H9 (cell line): ENCODE measurements around the gene RMI2. TPM values are rescaled to one million over a fixed set of nuclear protein-coding genes. Genes with fewer than 3 reads are reported as not detected.

ENCODE experiments used
- DNase-seq: peaks from one replicate; pipeline ENCODE4 v3.0.0-alpha.2; 2017
- H2AFZ ChIP-seq: one replicate; pipeline ENCODE4 v1.6.1; 2013; ENCODE audit warnings: mild to moderate bottlenecking, low read length, control low read depth, moderate library complexity
- H2AK5ac ChIP-seq: 2 replicates; pipeline ENCODE4 v1.6.1; 2013; ENCODE audit warnings: low read length, control low read depth, mixed read lengths; ENCODE audit not compliant: insufficient read length
- H2BK120ac ChIP-seq: one replicate; pipeline ENCODE4 v1.6.1; 2013; ENCODE audit warnings: low read depth, mild to moderate bottlenecking, low read length, control low read depth, inconsistent platforms; ENCODE audit not compliant: poor library complexity, severe bottlenecking
- H2BK12ac ChIP-seq: 2 replicates; pipeline ENCODE4 v1.6.1; 2013; ENCODE audit warnings: low read length, control low read depth, mixed read lengths, low read depth; ENCODE audit not compliant: insufficient read length
- H2BK15ac ChIP-seq: 2 replicates; pipeline ENCODE4 v1.6.1; 2013; ENCODE audit warnings: low read depth, low read length, control low read depth
- H2BK20ac ChIP-seq: one replicate; pipeline ENCODE4 v1.6.1; 2013; ENCODE audit warnings: low read depth, mild to moderate bottlenecking, low read length, control low read depth, inconsistent platforms; ENCODE audit not compliant: poor library complexity, severe bottlenecking
- H2BK5ac ChIP-seq: 2 replicates; pipeline ENCODE4 v1.6.1; 2013; ENCODE audit warnings: low read length, control low read depth, mixed read lengths; ENCODE audit not compliant: insufficient read length
- H3K14ac ChIP-seq: 2 replicates; pipeline ENCODE4 v1.6.1; 2013; ENCODE audit warnings: low read length, control low read depth; ENCODE audit not compliant: insufficient read depth
- H3K18ac ChIP-seq: 2 replicates; pipeline ENCODE4 v1.6.1; 2013; ENCODE audit warnings: low read depth, mild to moderate bottlenecking, mixed read lengths, low read length, control low read depth; ENCODE audit not compliant: insufficient read length
- H3K23ac ChIP-seq: 2 replicates; pipeline ENCODE4 v1.6.1; 2013; ENCODE audit warnings: low read length, control low read depth, mixed read lengths, low read depth; ENCODE audit not compliant: insufficient read length
- H3K23me2 ChIP-seq: 2 replicates; pipeline ENCODE4 v1.6.1; 2013; ENCODE audit warnings: low read depth, mild to moderate bottlenecking, mixed read lengths, low read length, control low read depth; ENCODE audit not compliant: insufficient read length, poor library complexity, severe bottlenecking
- H3K27ac ChIP-seq: 2 replicates; pipeline ENCODE4 v1.5.1; 2013; ENCODE audit warnings: low read length, control low read depth, mixed read lengths, low read depth; ENCODE audit not compliant: insufficient read length
- H3K27me3 ChIP-seq: 2 replicates; pipeline ENCODE4 v1.6.1; 2013; ENCODE audit warnings: low read length, control low read depth, inconsistent platforms; ENCODE audit not compliant: insufficient read depth
- H3K4ac ChIP-seq: 2 replicates; pipeline ENCODE4 v1.6.1; 2013; ENCODE audit warnings: low read depth, mild to moderate bottlenecking, control low read depth, inconsistent platforms, low read length, moderate library complexity
- H3K4me1 ChIP-seq: 2 replicates; pipeline ENCODE4 v1.6.1; 2013; ENCODE audit warnings: low read length, control low read depth, inconsistent platforms; ENCODE audit not compliant: insufficient read depth
- H3K4me2 ChIP-seq: 2 replicates; pipeline ENCODE4 v1.6.1; 2013; ENCODE audit warnings: low read length, control low read depth, mixed read lengths; ENCODE audit not compliant: insufficient read length, insufficient read depth
- H3K56ac ChIP-seq: 2 replicates; pipeline ENCODE4 v1.6.1; 2013; ENCODE audit warnings: low read depth, mild to moderate bottlenecking, mixed read lengths, low read length, control low read depth; ENCODE audit not compliant: insufficient read length
- H3K79me1 ChIP-seq: 2 replicates; pipeline ENCODE4 v1.6.1; 2013; ENCODE audit warnings: low read depth, mild to moderate bottlenecking, moderate library complexity, low read length, control low read depth, inconsistent platforms; ENCODE audit not compliant: insufficient read depth, poor library complexity, severe bottlenecking
- H3K79me2 ChIP-seq: 2 replicates; pipeline ENCODE4 v1.6.1; 2013; ENCODE audit warnings: low read length, control low read depth, inconsistent platforms; ENCODE audit not compliant: insufficient read depth
- H3K9ac ChIP-seq: 2 replicates; pipeline ENCODE4 v1.6.1; 2013; ENCODE audit warnings: low read length, control low read depth, mixed read lengths; ENCODE audit not compliant: insufficient read length; ENCODE audit errors: extremely low read depth
- H3K9me3 ChIP-seq: one replicate; pipeline ENCODE4 v1.6.1; 2013; ENCODE audit warnings: low read depth, low read length, inconsistent platforms; ENCODE audit not compliant: control insufficient read depth
- H3T11ph ChIP-seq: one replicate; pipeline ENCODE4 v1.6.1; 2013; ENCODE audit warnings: mild to moderate bottlenecking, low read length, control low read depth, inconsistent platforms
- H4K20me1 ChIP-seq: one replicate; pipeline ENCODE4 v1.6.1; 2013; ENCODE audit not compliant: control insufficient read depth, insufficient read length, insufficient read depth
- H4K5ac ChIP-seq: 2 replicates; pipeline ENCODE4 v1.6.1; 2013; ENCODE audit warnings: low read depth, mild to moderate bottlenecking, mixed read lengths, low read length, control low read depth; ENCODE audit not compliant: insufficient read length
- H4K8ac ChIP-seq: replicated peaks from 2 replicates; pipeline ENCODE4 v1.6.1; 2013; ENCODE audit warnings: low read length, control low read depth, mixed read lengths, low read depth; ENCODE audit not compliant: insufficient read length
- H4K91ac ChIP-seq: 2 replicates; pipeline ENCODE4 v1.6.1; 2013; ENCODE audit warnings: low read depth, mild to moderate bottlenecking, moderate library complexity, mixed read lengths, low read length, control low read depth; ENCODE audit not compliant: insufficient read length
- H3K27ac Mint-ChIP-seq, 3 experiments: 2 replicates in 2 of 3; 3 replicates in 1 of 3; pipeline ENCODE4 v1.8.0; 2020 to 2021; ENCODE audit warnings: mixed read lengths in 3 of 3, mild to moderate bottlenecking in 1 of 3, moderate library complexity in 1 of 3
- H3K27me3 Mint-ChIP-seq: 2 replicates; pipeline ENCODE4 v1.8.0; 2021; ENCODE audit warnings: low read depth, mild to moderate bottlenecking, moderate library complexity, mixed read lengths
- H3K36me3 Mint-ChIP-seq, 3 experiments: 2 replicates in 2 of 3; 3 replicates in 1 of 3; pipeline ENCODE4 v1.8.0; 2020 to 2021; ENCODE audit warnings: low read depth in 3 of 3, mixed read lengths in 3 of 3; ENCODE audit not compliant: insufficient read depth in 1 of 3
- H3K4me1 Mint-ChIP-seq, 2 experiments: 2 replicates each; pipeline ENCODE4 v1.8.0; 2020; ENCODE audit warnings: mixed read lengths in 2 of 2
- H3K4me3 Mint-ChIP-seq, 2 experiments: 2 replicates in 1 of 2; 3 replicates in 1 of 2; pipeline ENCODE4 v1.8.0; 2020 to 2021; ENCODE audit warnings: mild to moderate bottlenecking in 2 of 2, mixed read lengths in 2 of 2, moderate library complexity in 1 of 2
- H3K9me3 Mint-ChIP-seq, 2 experiments: 2 replicates in 1 of 2; 3 replicates in 1 of 2; pipeline ENCODE4 v1.8.0; 2020; ENCODE audit warnings: mild to moderate bottlenecking in 2 of 2, mixed read lengths in 2 of 2, moderate library complexity in 1 of 2
- WGBS: extraction: QIAGEN DNeasy Blood & Tissue Kit; methylation state at CpG from one replicate; pipeline ENCODE4 v1.1.7; 2013; ENCODE audit warnings: missing lambda C conversion rate, low lambda C conversion rate, mixed read lengths; ENCODE audit not compliant: insufficient read length; ENCODE audit errors: extremely low coverage; 5-methylcytosine and 5-hydroxymethylcytosine counted together
- total RNA-seq: library from RNA; stranded (reverse); gene quantifications from 2 replicates; pipeline ENCODE4 v1.2.1, GENCODE V29; 2021
- TF ChIP-seq, protein P1 (sequence below): fragments of 200-600 bp; sonication (generic); conservative IDR thresholded peaks from 3 replicates; pipeline ENCODE4 v1.8.0; 2021; ENCODE audit warnings: antibody characterized with exemption, mild to moderate bottlenecking

RMI2 gene
- total RNA-seq, 1 experiment from 2014 or later = 57.6 TPM

DNA sequence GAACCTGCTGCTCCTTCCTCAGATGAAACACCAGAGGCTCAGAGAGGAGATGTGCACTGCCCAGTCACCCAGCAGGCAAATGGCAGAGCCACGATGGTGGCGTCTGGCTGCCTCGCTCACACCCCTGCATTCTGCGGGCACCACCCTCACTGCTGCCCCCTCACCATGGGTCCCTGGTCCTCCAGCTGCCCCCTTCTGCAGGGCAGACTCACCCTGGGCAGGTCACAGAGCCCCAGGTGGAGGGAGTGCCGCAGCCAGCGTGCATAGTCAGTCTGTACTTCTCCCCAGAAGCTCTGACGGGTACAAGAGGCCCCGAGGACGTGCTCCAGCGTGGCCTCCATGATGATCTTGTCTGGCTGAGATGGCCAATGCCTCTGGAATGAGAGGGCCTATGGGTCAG is 52.9 kb downstream of the RMI2 start:
- Histone ChIP-seq H3K9me3 (no peaks in the 10 kb centered on the region), H3K18ac (no peak overlapping the region), H3K79me1 (no peaks in the 10 kb centered on the region), H4K20me1 (no peaks in the 10 kb centered on the region), H4K5ac (no peak overlapping the region), H4K91ac (no peak overlapping the region), H3K4me1 (no peaks in the 10 kb centered on the region), H2AFZ (no peak overlapping the region), H3K23ac (no peak overlapping the region), H3K4ac (no peak overlapping the region), H3K79me2 (no peaks in the 10 kb centered on the region), H2BK15ac (no peak overlapping the region), H3K14ac (no peak overlapping the region; the same call in 1 of the 2 replicates), H3K27ac (no peak overlapping the region), H3K27me3 (no peaks in the 10 kb centered on the region), H3K56ac (no peak overlapping the region), H4K8ac (no peak overlapping the region), H2AK5ac (no peak overlapping the region), H2BK5ac (no peak overlapping the region), H3K4me2 (no peak overlapping the region), H3T11ph (no peak overlapping the region), H2BK120ac (no peak overlapping the region), H3K23me2 (peaks cover 3% of the 10 kb centered on the region), H2BK20ac (no peak overlapping the region), H3K9ac (no peak overlapping the region), H2BK12ac (no peak overlapping the region)
- TF ChIP-seq, protein P1, sequence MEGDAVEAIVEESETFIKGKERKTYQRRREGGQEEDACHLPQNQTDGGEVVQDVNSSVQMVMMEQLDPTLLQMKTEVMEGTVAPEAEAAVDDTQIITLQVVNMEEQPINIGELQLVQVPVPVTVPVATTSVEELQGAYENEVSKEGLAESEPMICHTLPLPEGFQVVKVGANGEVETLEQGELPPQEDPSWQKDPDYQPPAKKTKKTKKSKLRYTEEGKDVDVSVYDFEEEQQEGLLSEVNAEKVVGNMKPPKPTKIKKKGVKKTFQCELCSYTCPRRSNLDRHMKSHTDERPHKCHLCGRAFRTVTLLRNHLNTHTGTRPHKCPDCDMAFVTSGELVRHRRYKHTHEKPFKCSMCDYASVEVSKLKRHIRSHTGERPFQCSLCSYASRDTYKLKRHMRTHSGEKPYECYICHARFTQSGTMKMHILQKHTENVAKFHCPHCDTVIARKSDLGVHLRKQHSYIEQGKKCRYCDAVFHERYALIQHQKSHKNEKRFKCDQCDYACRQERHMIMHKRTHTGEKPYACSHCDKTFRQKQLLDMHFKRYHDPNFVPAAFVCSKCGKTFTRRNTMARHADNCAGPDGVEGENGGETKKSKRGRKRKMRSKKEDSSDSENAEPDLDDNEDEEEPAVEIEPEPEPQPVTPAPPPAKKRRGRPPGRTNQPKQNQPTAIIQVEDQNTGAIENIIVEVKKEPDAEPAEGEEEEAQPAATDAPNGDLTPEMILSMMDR = no peak
- no peak for DNase-seq
- Mint-ChIP-seq H3K4me1 (peaks cover 7 to 11% of the 10 kb centered on the region in 2 experiments), H3K27me3 (no peaks in the 10 kb centered on the region; the same call in 1 of the 2 replicates), H3K4me3 (no peak overlapping the region), H3K36me3 (no peaks in the 10 kb centered on the region), H3K9me3 (no peaks in the 10 kb centered on the region), H3K27ac (no peak overlapping the region)
- no CpG with 5 or more reads among the region's 10 CpGs for WGBS
